ENCODE measurements around the gene PDE3B.
"Not testable (repeated sequence)": the region's sequence is repeated elsewhere in the genome, so short reads cannot be mapped to it uniquely, and the experiment has no call there.

The PDE3B gene

GRCh38 chr11:14750911-14751310 is 107.3 kb downstream of the PDE3B start:
- DNase-seq = no peak

GRCh38 chr11:14751975-14752407 is 108.4 kb downstream of the PDE3B start:
- no peak for DNase-seq

GRCh38 chr11:14755140-14755539 is 111.5 kb downstream of the PDE3B start:
- no peak for DNase-seq

- DNase-seq = no peak
Observed at GRCh38 chr11:14756349-14756748, 112.7 kb downstream of the PDE3B start.

GRCh38 chr11:14759300-14760012 is 115.9 kb downstream of the PDE3B start:
- not testable (repeated sequence) for DNase-seq

GRCh38 chr11:14764179-14764578 is 120.6 kb downstream of the PDE3B start:
- no peak for DNase-seq

- peak; percentile 89 for DNase-seq
Observed at GRCh38 chr11:14764579-14765527, 121.2 kb downstream of the PDE3B start.

GRCh38 chr11:14766585-14766984 is 123.0 kb downstream of the PDE3B start:
- no peak for DNase-seq

GRCh38 chr11:14768526-14769188 is 125.1 kb downstream of the PDE3B start:
- DNase-seq = peak; percentile 72

- DNase-seq = no peak
Observed at GRCh38 chr11:14773755-14774154, 130.2 kb downstream of the PDE3B start.

- no peak for DNase-seq
Observed at GRCh38 chr11:14774721-14775120, 131.1 kb downstream of the PDE3B start.

- DNase-seq = no peak
Observed at GRCh38 chr11:14775897-14776296, 132.3 kb downstream of the PDE3B start.

- not testable (repeated sequence) for DNase-seq
Observed at GRCh38 chr11:14778460-14778859, 134.9 kb downstream of the PDE3B start.

GRCh38 chr11:14783788-14784187 is 140.2 kb downstream of the PDE3B start:
- no peak for DNase-seq

- DNase-seq = no peak
Observed at GRCh38 chr11:14784230-14784629, 140.6 kb downstream of the PDE3B start.

- peak; percentile 8 for DNase-seq
Observed at GRCh38 chr11:14789879-14790484, 146.4 kb downstream of the PDE3B start.

GRCh38 chr11:14793546-14793945 is 149.9 kb downstream of the PDE3B start:
- DNase-seq = no peak

- not testable (repeated sequence) for DNase-seq
Observed at GRCh38 chr11:14796028-14796427, 152.4 kb downstream of the PDE3B start.

GRCh38 chr11:14803846-14804245 is 160.2 kb downstream of the PDE3B start:
- DNase-seq = no peak

GRCh38 chr11:14809466-14809865 is 165.9 kb downstream of the PDE3B start:
- no peak for DNase-seq

GRCh38 chr11:14812757-14813156 is 169.2 kb downstream of the PDE3B start:
- DNase-seq = no peak

- no peak for DNase-seq
Observed at GRCh38 chr11:14813516-14813915, 169.9 kb downstream of the PDE3B start.

- no peak for DNase-seq
Observed at GRCh38 chr11:14818779-14819178, 175.2 kb downstream of the PDE3B start.
